ENCODE results near the gene CBS.
"Not testable (repeated sequence)": the region's sequence is repeated elsewhere in the genome, so short reads cannot be mapped to it uniquely, and the experiment has no call there.

GRCh38 chr21:43037918-43038658 is 37.5 kb downstream of the CBS start:
- TF ChIP-seq CTCF, POLR2A (IDR thresholded peaks at IDR 0.05): not testable (repeated sequence)

All from heart left ventricle (tissue), 13 donors.